NCI-H526 (cell line): Measurements from ENCODE around the gene TMOD2.
A peak's percentile ranks its signal among the peaks of the same experiment; 100 is the strongest.

Experiments
- DNase-seq, 2 experiments: peaks; one replicate each; lab custom pipeline; 2025; lab: John Stamatoyannopoulos, UW

Gene TMOD2

DNA sequence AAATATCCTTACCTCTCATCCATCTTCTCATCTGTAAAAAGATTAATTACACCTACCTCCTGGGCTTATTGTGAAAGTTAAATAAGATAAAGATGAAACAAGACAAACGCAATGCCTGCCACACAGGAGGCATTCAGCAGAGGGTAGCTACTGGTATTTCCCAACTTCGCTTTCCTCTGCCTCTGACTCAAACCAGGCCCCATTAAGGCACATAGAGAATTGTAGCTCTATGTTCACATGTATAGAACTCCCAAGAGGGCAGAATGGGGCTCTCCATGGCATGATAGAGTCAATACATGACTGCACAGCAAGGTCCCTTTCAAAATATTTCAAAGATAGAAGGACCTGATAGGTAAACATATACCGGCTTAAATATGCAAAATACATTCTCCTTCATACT is 15.3 kb upstream of the TMOD2 start:
- peak in 1 of 2 experiments; percentile 40 for DNase-seq

DNA sequence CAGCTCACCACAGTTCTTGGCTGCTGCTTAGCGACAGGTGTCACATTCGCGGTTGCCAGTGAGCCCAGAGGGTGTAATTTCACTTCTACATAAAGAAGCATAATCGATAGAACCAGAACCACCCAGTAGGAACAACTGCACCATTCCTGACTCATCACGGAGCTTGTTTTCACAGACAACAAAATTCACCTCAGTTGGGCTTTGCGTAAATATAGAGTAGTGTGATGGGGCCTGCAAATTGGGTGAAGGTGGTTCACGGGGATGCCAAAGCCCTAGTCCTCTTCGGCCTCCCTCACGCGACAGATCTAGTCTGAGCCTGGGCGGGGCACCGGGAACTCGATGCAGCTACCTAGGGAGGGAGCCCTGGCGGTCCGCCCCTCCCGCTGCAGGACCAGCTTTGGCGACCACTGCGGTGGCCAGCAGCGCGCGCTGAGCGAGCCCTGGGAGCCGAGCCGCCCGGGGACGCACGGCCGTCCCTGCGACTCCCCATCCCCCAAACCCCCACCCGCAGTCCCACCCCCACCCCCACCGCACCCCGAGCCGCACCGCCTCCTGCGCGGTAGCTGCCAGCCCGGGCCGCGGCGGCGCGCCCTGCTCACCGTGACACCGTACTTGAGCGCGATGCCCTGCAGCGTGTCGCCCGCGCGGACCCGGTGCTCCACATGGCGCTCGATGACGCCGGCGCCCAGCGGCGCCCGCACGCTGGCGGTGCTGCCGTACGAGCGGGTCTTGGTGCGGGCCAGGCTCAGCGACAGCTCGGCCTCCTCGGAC is 14.5 kb upstream of the TMOD2 start:
- DNase-seq, result peak; percentile 52 to 81

DNA sequence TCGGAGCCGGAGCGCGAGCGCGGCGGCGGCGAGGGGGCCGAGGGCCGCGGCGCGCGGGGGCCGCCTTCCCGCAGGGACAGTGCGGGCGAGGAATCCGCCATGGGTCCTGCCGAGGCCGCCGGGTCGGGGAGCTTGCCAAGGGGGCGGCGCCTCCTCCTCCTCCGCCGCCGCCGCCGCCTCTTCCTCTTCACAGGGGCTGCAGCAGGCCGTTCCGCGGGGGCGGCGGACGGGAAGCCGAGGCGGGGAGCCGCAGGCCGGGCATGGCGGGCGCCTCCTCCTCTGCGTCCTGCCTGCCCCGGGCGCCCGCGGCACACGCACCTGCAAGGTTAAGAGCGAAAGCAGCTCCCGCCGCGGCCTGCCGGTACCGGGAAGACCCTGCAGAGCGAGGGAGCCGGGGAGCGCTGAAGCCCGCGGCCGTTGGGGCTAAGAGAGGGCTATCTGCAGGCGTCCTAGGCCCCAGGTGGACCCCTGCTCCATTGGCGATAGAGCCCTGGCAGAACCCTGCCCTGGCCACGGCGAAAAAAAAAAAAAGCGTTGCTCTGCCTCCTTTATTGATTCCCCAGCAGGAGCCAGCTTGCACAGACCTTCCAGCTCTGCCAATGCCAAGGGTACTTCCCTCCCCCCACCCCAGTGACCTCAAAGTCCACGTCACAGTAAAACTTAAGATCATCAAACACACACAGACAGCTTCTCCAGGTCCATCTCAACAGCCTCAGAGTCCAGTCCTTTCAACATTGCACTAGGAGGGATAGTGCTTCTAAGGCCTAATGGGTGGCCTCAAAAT is 13.7 kb upstream of the TMOD2 start, which contains the start of gene LYSMD2:
Gene LYSMD2 (minus strand): TSS at position 134 of the 784 bp plus-strand sequence. CDS start 33 bp downstream, at position 101.
- DNase-seq, result peak; percentile 12 to 69

GRCh38 chr15:51738553-51738952 is 12.8 kb upstream of the TMOD2 start:
- no peak for DNase-seq

DNA sequence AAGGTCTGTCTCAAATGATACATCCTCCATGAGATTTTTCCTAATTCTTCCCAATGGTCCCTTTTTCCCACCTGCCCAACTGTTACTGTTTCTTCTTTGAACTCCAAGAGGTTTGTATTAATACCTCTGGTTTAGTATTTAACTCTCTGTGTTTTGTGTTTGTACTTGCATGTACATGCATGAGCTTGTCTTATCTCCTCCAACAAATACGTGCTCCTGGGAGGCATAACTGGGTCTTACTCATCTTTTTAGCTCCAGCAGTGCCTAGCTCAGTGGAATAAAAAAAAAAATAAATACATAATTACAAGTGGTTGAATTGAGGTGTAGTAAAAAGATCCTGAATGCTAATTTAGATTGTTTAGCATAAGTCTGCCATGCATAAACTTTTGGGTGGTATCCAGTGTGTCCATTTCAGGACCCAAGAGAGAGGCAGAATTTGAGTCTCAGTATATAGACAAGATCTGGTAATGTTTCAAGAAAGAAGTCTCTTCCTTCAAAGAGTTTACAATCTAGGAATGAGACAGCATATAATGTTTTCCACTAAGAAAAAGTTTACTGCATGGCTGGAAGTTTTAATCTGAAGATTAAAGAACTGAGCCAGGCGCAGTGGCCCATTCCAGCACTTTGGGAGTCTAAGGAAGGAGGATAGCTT is 12.2 kb upstream of the TMOD2 start:
- no peak for DNase-seq

DNA sequence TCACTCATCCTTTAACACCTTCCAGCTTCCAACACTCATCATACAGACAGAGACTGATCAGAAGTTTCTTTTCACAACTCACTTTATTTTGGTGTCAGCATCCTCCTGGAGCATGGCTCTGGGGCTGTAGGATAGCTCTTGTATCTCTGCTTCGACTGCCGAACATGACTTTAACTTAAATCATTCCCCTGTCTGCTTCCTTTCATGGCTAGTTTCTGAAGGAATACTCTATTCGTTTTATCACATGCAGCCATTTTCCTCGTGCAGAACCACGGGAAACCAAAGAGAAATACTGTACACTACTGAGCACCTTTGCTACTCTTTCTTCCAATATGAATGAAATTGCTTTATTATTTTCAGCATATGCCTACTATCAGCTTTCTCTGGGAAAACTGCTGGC is 2.1 kb upstream of the TMOD2 start:
- no peak for DNase-seq

GRCh38 chr15:51750186-51750585 is 1.2 kb upstream of the TMOD2 start:
- peak; percentile 45 to 54 for DNase-seq

DNA sequence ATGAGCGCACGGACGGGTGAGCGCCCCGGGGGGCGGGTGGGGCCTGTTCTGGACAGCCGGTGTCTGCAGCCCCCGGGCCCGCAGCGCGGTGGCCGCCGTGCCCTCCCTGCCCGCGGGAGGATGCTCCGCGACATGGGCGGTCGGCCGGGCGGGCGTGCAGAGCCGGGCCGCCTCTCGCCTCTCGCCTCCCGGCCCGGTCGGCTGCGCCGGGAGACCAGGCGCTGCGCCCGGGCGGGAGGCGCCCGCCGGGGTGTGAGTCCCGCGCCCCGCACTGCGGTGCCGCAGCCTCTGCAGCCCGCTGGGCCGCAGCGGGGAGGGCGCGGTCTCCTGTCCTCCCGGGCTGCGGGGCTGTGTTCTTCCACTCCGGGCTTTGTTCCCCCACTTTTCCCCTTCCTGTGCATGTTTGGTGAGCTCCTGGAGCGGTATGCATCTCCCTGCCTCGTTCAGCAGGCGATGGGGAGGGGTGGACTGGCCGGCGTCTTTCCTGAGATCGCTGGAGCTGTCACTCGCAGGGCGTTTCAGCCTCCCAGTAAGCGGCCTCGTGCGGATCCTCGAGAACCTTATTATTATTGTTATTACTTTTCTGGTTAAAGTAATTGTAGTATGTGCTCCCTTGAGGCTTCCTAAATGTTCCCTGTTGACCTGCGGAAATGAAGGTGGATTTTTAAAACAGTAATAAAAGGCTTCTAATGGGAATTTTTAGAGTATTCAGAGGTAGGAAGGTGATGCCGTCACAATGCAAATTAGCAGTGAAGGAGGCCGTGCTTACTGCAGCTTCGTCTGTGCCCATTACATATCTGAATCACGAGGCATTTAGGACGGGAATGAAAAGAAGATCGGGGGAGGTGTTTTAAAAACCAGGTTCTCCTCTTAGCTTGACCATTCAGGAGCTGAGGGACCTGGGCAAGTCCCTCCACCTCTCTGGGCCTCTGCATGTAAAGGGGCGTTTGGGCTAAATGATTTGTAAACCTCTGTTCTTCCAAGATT is 593 bp downstream of the TMOD2 start:
- DNase-seq, result peak; percentile 29 to 75

DNA sequence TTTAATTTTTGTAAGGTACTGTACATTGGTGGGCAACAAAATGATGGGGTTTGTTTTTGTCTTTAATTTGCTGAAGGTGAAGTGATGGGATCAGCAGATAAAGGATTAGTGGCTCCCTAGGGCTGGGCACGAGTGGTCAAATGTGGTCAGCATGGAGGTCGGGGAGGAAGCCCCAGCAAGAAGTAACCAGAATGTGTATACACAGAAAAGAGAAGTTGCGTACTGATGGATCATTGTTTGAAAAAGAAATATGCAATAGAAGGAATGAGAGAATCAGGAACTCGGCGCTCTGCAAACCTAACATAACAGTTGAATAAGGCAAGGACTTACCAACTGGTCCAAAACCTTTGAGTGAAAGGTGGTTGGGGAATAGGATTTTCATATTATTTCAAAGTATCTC is 1.5 kb downstream of the TMOD2 start:
- no peak for DNase-seq

- no peak for DNase-seq
These were observed 2.9 kb downstream of the TMOD2 start for GRCh38 chr15:51754267-51754666.

DNA sequence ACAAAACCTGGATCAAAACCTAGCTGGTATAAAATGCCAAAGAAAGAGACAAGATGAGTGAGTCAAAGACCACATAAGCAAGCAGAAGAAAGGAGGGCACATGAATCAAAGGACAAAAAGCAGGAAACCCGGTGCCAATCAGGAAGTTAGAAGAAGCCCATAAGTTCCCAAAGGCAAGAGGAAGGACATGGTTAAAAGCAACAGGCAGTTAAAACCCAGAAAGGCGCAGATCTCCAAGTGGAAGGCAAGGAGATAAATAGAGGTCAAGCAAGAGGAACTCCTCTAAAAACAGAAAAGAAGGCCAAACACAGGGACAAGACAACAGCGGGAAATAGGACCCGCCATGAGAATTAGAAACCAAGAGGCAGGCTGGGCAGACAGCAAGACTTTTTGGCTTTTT is 4.4 kb downstream of the TMOD2 start:
- DNase-seq, result no peak

DNA sequence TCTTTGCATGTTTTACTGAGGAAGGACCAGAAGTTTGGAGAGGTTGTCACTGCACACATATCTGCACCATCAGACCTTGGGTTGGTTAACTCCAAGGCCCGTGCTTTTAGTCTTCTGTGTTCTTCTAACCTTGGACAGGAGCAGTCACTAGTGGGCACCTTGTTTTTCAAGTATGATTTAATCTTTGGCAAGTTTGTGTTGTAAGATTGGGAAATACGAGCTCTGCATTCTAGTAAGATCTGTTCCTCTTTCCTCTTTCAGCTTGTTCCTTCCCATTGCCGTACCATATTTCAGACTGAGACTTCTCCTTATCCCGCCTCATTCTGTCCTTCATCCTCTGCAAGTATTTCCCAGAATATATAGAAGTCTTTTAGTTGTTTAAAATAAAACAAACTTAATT is 5.1 kb downstream of the TMOD2 start:
- no peak for DNase-seq

- no peak for DNase-seq
These were observed 6.1 kb downstream of the TMOD2 start for GRCh38 chr15:51757450-51757849.

DNA sequence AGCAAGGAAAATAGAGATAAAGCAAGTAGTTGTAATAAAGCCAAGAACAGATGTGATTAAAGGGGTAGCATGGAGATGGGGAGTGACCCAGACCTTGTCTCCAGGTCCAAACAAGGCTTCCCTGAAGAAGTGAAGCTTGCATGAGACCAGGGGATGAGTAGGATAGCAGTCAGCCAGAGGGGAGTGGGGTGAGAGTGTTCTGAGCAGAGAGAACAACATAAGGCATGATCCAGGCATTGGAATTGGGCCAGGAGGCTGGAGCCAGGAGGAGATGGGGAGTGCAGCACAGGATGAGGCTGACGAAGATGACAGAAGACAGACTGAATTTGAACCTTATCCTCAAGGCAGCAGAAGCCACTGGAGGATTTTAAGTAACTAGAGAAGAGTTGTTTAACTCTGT is 7.2 kb downstream of the TMOD2 start:
- no peak for DNase-seq

DNA sequence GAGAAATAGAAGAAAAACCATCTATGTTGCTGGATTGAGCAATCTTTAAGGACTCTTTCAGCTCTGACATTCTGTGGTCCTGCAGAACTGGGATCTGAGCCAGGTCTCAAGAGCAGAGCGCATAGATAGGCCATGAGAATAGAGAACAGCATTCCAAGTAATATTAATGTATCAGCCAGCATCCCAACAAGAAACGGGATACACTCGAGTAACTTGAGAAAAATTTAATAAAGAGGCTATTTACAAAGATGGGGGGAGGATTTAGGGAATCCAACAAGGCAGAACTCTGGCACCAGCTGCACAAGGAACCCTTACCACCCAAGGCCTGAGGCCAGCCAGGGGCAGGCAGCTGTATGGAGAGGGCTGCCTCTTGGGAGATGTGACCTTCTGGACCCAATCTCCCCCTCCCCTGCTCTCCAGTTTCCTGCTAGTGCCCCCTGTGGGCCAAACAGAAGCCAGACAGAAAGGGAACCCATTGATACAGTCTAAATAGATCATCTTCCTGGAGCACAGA is 8.2 kb downstream of the TMOD2 start:
- DNase-seq, result peak in 1 of 2 experiments; percentile 28

DNA sequence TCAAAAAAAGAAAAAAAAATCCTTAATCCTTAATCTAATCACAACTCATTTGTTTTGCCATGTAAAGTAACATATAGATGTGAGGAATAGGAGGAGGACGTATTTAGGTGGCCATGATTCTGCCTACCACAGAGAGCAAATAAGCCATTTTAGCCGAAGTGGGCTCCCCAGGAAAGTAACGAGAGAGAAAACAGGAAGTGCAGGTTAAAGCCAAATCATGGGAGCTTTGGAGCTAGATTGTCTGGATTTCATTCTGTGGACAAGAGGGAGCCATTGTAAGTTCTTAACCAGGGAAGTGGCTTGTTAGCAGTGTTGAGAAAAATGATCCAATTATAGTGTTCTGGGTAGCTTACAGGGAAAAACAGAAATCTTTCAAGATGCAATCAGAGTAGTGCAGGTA is 9.4 kb downstream of the TMOD2 start:
- no peak for DNase-seq

DNA sequence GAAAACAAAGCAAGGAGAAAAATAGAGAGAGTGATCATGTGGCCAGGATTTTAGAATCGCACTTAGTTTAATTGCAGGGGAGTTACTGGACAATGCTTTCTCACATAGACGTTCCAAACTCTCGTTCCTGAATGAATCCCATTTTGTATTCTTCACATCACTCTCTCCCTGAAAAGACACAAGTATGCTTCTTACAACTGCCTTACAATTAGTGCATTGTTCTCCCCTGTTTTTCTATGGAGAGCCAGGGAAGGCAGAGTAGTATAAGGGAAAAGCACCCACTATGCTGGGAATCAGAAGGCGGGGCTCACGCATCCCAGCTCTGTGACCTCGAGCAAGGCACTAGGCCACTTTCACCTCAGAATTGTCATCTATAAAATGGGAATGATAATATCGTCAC is 14.4 kb downstream of the TMOD2 start:
- DNase-seq, result no peak

GRCh38 chr15:51766341-51766740 is 14.9 kb downstream of the TMOD2 start:
- no peak for DNase-seq

DNA sequence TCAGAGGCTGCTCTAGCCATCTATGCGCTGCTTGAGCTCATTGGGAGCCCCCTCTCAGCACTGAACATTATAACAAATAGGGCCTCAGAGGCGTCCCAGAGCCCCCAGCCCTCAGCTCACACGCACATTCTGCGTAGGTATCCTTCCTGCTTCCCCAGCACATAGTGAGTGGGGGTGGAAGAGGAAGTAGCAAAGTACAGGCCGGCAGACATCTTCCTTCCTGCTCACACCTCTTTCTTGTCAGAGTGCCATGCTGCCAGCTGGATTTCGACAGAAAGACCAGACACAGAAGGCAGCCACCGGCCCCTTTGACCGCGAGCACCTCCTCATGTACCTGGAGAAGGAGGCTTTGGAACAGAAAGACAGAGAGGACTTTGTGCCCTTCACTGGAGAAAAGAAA is 16.6 kb downstream of the TMOD2 start:
- no peak for DNase-seq

DNA sequence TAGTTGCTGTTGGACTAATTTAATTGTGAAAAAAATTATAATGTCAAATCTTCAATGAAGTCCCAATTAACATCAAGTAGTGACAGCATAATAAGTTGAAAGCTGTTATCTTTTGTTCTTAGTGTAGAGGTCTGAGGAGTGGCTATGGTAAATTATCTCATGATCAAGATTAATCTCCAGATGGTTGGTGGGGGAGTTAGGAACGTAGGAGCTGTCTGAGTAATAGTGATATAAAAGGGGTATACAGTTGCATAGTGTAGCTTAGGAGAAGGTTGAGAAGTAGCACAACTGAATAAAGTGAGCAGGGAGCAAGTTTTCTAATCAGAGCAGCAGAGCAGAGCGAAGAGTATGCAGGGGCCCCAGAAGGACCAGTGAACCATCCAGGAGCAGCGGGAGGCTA is 19.5 kb downstream of the TMOD2 start:
- DNase-seq, result no peak

DNA sequence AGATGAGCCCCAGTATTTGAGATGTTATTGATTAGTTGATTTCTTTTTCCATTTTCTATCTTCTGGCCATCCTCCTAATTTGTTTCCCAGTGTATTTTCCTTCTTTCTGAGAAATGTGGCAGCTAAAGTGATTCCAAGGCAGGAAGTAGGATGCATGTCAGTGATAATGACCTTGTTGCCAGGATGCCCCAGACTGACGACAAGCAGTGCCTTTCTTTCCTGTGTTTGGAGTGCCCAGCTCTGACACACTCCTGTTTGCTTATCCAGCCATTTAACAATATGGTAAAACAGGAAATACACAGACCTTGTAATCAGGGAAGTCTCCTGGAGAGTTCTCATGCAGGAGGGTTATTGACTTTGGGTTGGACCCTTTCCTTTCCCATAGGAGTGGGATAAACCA is 20.4 kb downstream of the TMOD2 start:
- no peak for DNase-seq
